Stimulated activated CD4-positive, alpha-beta T cell treated with anti-CD3 and anti-CD28 coated beads, Interleukin-2, amount 100 ng/mL, for 24 hours (primary cell): ENCODE results near the gene GCNT1.

ENCODE experiments used
- DNase-seq, 2 donors: peaks; one replicate each; pipeline ENCODE4 v3.0.0-alpha.2; 2020

Gene GCNT1

DNA sequence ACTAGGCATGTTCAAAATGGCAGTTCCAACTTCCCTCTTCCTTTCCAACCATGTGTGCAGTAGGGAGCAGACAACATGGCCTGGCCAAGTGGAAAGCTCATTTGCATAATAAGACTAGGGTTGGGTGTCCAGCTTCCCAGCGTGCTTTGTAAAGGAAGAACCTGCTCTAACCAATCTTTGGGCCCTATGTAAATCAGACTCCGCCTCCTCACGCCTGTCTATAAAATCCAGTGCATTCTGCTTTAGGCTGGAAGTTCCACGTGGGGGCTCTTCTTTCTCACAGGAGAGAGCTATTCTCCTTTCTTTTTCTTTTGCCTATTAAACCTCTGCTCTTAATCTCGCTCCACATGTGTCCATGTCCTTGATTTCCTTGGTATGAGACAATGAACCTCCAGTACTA is 83.4 kb downstream of the GCNT1 start:
- no peak for DNase-seq

DNA sequence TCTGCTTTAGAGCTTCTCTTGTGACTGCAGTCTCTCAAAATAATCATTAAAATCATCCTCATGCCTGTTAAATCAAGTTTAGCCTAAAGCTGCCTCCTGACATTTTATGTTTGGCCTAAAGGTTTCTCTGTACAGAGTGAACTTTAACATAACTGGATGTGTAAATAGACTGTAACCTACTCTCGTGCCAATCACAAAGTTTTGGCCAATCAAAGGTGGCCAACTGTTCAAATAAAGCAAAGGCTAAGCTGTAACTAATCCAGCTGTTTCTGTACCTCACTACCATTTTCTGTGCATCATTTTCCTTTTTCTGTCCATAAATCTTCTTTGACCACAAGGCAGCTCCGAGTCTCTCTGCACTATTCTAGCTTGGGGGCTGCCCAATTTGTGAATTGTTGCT is 86.2 kb downstream of the GCNT1 start:
- DNase-seq: no peak

DNA sequence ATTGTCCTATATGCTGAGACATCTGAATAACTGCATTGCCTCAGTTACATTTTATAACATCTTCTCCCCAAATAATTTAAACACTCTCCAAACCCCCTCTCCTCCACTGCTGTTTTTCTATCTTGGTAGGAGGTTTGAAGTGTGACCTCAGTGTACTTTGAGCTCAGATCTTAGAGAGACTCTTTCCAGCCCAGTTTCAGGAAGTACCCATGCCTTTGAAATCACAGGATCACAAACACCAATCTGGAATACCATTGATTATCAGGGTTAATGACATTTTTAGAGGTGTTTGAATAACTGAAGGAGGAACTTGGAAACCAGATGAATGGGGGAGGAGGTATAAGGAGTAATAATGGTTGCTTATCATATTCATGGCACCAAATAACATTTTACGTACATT is 93.2 kb downstream of the GCNT1 start:
- DNase-seq: no peak

- no peak for DNase-seq
Measured at GRCh38 chr9:76552751-76553455, 93.9 kb downstream of the GCNT1 start.

DNA sequence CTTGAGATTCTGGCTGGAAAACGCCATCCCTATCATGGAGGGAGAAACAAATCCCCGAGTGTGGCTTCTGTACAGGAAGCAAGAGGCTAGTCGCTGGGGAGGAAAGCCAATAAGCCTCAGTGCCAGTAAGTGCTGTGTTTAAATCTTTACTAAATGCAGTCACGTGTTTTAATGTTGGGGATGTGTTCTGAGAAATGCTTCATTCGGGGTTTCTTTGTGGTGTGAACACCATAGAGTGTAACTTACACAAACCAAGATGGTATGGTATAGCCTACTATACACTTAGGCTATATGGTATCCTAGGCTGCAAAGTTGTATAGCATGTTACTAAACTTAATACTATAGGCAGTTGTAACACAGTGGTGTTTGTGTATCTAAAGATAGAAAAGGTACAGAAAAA is 94.7 kb downstream of the GCNT1 start:
- DNase-seq: no peak
